ENCODE measurements around the gene CALHM6. TPM values are rescaled to one million over a fixed set of nuclear protein-coding genes. Genes with fewer than 3 reads are reported as not detected.

Gene CALHM6
- polyA plus RNA-seq, 1 experiment: 0.75 TPM

DNA sequence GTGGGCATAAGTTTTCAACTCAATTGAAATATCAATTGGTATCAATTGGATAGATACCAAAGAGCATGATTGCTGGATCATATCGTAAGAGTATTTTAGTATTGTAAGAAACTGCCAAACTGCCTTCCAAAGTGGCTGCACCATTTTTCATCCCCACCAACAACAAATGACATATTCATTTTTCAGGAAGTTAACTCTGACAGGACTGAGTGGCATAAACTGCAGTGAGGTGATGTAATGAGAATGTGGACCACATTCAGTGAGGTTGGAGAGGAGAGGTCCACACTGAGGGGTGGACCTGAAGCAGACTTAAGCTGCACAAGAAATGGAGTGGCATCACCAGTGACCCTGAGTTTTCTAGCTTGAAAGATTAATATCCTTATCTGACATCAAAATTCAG lies 11.6 kb upstream of the CALHM6 start:
- Histone ChIP-seq H3K27me3 (ENCODE audit: control insufficient read depth, insufficient read depth, low read length) (no peaks in the 10 kb centered on the region), H3K36me3 (ENCODE audit: control insufficient read depth, insufficient read depth, low read length) (no peaks in the 10 kb centered on the region), H3K4me3 (ENCODE audit: low read depth, low read length) (no peak overlapping the region)
- CTCF ChIA-PET: interaction anchor here (1.0 kb wide), 1 partner anchor 20 kb away, joined by 3 read pairs; no protein-coding TSS in a partner anchor
- TF ChIP-seq, protein P1, sequence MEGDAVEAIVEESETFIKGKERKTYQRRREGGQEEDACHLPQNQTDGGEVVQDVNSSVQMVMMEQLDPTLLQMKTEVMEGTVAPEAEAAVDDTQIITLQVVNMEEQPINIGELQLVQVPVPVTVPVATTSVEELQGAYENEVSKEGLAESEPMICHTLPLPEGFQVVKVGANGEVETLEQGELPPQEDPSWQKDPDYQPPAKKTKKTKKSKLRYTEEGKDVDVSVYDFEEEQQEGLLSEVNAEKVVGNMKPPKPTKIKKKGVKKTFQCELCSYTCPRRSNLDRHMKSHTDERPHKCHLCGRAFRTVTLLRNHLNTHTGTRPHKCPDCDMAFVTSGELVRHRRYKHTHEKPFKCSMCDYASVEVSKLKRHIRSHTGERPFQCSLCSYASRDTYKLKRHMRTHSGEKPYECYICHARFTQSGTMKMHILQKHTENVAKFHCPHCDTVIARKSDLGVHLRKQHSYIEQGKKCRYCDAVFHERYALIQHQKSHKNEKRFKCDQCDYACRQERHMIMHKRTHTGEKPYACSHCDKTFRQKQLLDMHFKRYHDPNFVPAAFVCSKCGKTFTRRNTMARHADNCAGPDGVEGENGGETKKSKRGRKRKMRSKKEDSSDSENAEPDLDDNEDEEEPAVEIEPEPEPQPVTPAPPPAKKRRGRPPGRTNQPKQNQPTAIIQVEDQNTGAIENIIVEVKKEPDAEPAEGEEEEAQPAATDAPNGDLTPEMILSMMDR (IDR thresholded peaks at IDR 0.05; ENCODE audit: insufficient read depth, low read depth, low read length): no peak
- no peak for DNase-seq (ENCODE audit: low read depth)
- POLR2A ChIA-PET: no interaction called here

DNA sequence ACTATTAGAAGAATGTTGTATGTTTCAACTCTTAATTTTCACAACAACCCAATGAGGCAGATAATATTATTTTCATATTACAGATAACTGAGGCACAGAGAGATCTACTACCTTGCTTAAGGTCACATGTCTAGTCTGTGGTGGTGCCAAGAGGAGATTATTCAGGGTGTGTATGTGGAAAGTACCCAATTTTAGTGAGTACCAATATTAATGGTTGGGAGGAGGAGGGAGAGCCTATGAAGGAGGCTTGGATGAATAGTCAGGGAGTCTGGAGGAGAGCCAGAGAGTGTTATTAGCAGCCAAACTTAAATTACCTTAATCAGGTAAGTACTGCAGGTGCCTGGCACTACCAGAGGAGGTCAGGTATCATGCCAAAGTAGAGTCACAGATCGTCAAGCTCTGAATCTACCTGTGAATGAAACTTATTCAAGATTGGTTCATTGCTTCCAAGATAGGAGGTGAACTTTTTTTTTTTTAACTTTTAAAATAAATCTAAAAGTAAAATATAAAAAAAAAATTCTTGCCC lies 10.9 kb upstream of the CALHM6 start:
- H3K36me3 ChIP-seq (ENCODE audit: control insufficient read depth, insufficient read depth, low read length): no peaks in the 10 kb centered on the region
- no peaks in the 10 kb centered on the region for H3K27me3 ChIP-seq (ENCODE audit: control insufficient read depth, insufficient read depth, low read length)
- TF ChIP-seq, protein P1 (IDR thresholded peaks at IDR 0.05; ENCODE audit: insufficient read depth, low read depth, low read length): no peak
- H3K4me3 ChIP-seq (ENCODE audit: low read depth, low read length): no peak overlapping the region
- DNase-seq (ENCODE audit: low read depth): no peak
- POLR2A ChIA-PET: no interaction called here
- CTCF ChIA-PET: interaction anchor here (1.0 kb wide), 1 partner anchor 111 kb away, joined by 4 read pairs; no protein-coding TSS in a partner anchor

DNA sequence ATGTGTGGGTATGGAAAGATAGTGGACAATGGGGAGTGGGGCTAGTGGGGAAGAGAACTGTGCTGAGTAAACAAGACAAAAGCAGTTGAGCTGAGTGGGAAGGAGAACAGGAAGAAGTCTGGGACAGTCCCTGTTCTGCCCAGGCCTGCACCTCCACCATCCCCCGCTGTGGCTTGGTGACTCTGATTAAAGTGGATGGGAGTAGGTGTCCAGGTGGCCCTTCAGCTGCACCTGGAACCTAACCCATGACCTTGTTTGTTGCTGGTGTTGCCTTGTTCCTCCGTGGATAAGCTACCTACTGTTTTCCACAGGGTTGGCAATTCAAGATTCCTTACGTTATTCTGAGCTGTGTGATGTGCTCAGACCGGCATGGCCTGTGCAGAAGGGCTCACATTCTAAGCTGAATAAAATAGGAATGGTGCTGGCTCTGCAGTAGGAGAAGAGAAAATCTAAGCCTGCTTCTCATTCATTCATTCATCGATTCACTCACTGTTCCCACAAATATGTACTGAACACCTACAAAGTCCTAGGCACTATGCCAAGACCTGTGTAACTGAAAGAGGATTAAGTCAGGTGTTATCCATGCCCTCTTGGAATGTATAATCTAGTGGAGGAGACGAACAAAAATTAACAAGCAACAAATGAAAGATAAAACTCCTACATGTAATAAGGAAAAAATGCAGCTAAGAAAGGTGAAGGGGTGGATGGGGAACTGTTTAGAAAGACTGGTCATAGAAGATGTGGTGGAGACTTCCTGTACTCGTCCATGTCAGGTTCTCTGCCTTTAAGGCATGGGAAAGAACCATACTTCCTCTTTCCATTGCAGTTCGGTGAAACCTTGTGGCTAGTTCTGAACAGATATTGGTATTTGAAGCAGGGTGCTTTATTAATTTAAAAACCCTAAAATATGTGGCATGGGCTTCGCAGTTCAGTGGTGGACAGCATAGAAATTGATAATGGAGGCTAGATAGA lies 10.1 kb upstream of the CALHM6 start:
- H3K27me3 ChIP-seq (ENCODE audit: control insufficient read depth, insufficient read depth, low read length): no peaks in the 10 kb centered on the region
- ChIA-PET POLR2A (no interaction called here), CTCF (interaction anchor here (1.0 to 1.1 kb wide), 2 partner anchors 110 to 163 kb away, joined by 3 to 4 read pairs; no protein-coding TSS in a partner anchor)
- no peak overlapping the region for H3K4me3 ChIP-seq (ENCODE audit: low read depth, low read length)
- TF ChIP-seq, protein P1 (IDR thresholded peaks at IDR 0.05; ENCODE audit: insufficient read depth, low read depth, low read length): no peak
- DNase-seq (ENCODE audit: low read depth): no peak
- H3K36me3 ChIP-seq (ENCODE audit: control insufficient read depth, insufficient read depth, low read length): no peaks in the 10 kb centered on the region

DNA sequence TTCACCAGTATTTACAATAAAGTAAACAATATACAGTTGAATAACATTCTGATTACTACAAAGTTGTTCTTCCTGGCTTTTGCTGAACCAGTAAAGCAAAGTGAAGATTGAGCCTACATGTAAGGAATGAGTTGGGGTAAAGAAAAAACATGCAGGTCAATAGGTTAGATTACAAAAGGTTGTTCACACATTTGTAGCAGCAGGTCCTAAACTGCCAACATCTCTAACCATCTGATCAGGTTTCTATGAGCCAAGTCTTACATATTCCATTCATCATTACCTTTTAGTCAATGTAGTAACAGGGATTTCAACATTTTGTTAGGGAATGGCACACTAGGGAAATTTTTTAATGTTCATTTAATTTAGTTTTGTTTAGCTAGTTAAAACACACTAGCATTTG lies 9.3 kb upstream of the CALHM6 start:
- Histone ChIP-seq H3K36me3 (ENCODE audit: control insufficient read depth, insufficient read depth, low read length) (no peaks in the 10 kb centered on the region), H3K4me3 (ENCODE audit: low read depth, low read length) (no peak overlapping the region), H3K27me3 (ENCODE audit: control insufficient read depth, insufficient read depth, low read length) (no peaks in the 10 kb centered on the region)
- TF ChIP-seq, protein P1 (IDR thresholded peaks at IDR 0.05; ENCODE audit: insufficient read depth, low read depth, low read length): no peak
- DNase-seq (ENCODE audit: low read depth): no peak
- ChIA-PET POLR2A (no interaction called here), CTCF (interaction anchor here (1.1 kb wide), 1 partner anchor 164 kb away, joined by 3 read pairs; no protein-coding TSS in a partner anchor)

DNA sequence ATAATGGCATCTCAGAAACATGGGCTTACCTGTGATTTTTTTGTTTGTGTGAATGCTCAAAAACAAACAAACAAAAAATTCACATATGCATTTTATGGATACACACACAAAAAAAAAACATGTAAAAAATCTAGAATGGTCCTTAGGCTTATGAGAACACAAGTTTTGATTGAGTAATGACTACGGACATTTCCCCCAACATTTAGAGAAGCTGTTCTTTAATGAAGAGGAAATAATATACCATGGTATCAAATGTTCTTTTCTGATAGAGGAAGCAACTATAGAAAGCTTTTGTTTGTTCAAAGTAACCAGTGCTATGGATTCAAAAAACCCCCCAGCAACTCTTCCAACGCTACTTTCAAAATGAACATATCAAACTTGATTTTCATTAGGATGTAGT lies 8.6 kb upstream of the CALHM6 start:
- ChIA-PET CTCF (no interaction called here), POLR2A (no interaction called here)
- DNase-seq (ENCODE audit: low read depth): no peak
- Histone ChIP-seq H3K27me3 (ENCODE audit: control insufficient read depth, insufficient read depth, low read length) (no peaks in the 10 kb centered on the region), H3K4me3 (ENCODE audit: low read depth, low read length) (no peak overlapping the region), H3K36me3 (ENCODE audit: control insufficient read depth, insufficient read depth, low read length) (no peaks in the 10 kb centered on the region)
- TF ChIP-seq, protein P1 (IDR thresholded peaks at IDR 0.05; ENCODE audit: insufficient read depth, low read depth, low read length): no peak

Data from BJ (cell line).